ENCODE data around the gene GPR18.

GRCh38 chr13:99285432-99286182 lies 27.4 kb upstream of the GPR18 start:
- TF ChIP-seq CTCF (IDR thresholded peaks at IDR 0.05) = no peak
- TF ChIP-seq ZFX (IDR thresholded peaks at IDR 0.05; ENCODE audit: borderline replicate concordance) = no peak
